ENCODE data around the gene CHPF.

Gene CHPF

DNA sequence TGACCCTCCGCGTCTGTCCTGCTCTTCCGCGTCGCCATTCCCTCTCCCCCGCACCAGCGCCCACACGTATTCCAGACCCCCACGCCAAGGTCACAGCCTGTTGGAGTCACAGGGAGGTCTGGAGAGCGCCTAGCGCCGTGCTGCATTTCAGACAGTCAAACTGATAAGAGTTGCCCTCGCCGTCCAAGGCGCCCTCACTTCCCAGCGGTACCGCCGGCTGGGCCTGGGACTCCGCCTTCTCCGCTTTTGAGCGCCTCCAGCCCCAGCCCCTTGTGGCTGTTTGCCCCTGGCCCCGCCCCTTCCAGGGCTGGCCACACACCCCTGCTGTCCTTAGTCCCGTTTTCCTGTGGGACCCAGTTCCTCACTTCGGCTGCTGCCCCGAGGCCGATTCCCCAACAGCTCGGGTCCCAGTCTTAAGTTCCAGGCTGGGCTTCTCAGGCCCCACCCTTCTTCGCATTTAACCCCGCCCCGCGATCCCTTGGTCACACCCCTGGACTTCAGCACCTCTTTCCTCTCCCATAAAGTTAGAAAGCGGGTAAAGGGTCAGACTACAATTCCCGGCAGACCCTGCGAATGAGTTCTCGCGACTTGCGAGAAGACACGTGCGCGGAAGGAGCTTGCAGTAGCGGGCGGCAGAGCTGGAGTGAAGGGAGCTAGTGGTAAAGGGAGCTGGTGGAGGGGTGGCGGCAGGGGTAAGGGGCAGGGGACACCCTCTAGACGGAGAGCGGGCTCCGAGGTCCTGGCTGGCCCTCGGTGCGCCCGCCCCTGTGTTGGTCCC lies 45.1 kb downstream of the CHPF start, which contains the start of gene GMPPA (continued):
- TF ChIP-seq ZNF707 (tag by site-specific recombination; IDR thresholded peaks at IDR 0.05) (no peak), MZF1 (tag by site-specific recombination; IDR thresholded peaks at IDR 0.05; ENCODE audit: borderline replicate concordance) (no peak), ZNF843 (tag by site-specific recombination; IDR thresholded peaks at IDR 0.05) (no peak), SP7 (tag by site-specific recombination; IDR thresholded peaks at IDR 0.05) (0 out of 2 replicates have a peak, but pooled peaks have one; percentile 13), ZNF560 (tag by site-specific recombination; IDR thresholded peaks at IDR 0.05; ENCODE audit: borderline replicate concordance) (no peak), ZFP69B (tag by site-specific recombination; IDR thresholded peaks at IDR 0.05) (peak; percentile 94), GLIS2 (tag by site-specific recombination; IDR thresholded peaks at IDR 0.05) (peak; percentile 43), ZNF266 (tag by site-specific recombination; IDR thresholded peaks at IDR 0.05; ENCODE audit: low read depth) (no peak), ZNF777 (tag by site-specific recombination; IDR thresholded peaks at IDR 0.05; ENCODE audit: borderline replicate concordance) (no peak), ZNF776 (tag by site-specific recombination; IDR thresholded peaks at IDR 0.05; ENCODE audit: borderline replicate concordance) (no peak), ZNF341 (tag by site-specific recombination; IDR thresholded peaks at IDR 0.05; ENCODE audit: low read depth) (peak; percentile 70), EGR2 (tag by site-specific recombination; IDR thresholded peaks at IDR 0.05; ENCODE audit: low read depth) (peak; percentile 78), HOXC10 (CRISPR knock-in tag; IDR thresholded peaks at IDR 0.05) (no peak), ZNF24 (tag by site-specific recombination; IDR thresholded peaks at IDR 0.05) (0 out of 2 replicates have a peak, but pooled peaks have one; percentile 11), ZNF610 (tag by site-specific recombination; IDR thresholded peaks at IDR 0.05; ENCODE audit: borderline replicate concordance) (no peak), ZNF239 (tag by site-specific recombination; IDR thresholded peaks at IDR 0.05) (no peak), ZXDB (tag by site-specific recombination; IDR thresholded peaks at IDR 0.05) (peak; percentile 81), ZNF175 (tag by site-specific recombination; IDR thresholded peaks at IDR 0.05) (no peak), ZBTB17 (tag by site-specific recombination; IDR thresholded peaks at IDR 0.05) (peak; percentile 73), ZNF677 (tag by site-specific recombination; IDR thresholded peaks at IDR 0.05) (no peak), ZNF335 (tag by site-specific recombination; conservative IDR thresholded peaks at IDR 0.05) (peak; percentile 42), ZBTB8A (tag by site-specific recombination; IDR thresholded peaks at IDR 0.05) (peak; percentile 88)
- TF ChIP-seq, protein P1, sequence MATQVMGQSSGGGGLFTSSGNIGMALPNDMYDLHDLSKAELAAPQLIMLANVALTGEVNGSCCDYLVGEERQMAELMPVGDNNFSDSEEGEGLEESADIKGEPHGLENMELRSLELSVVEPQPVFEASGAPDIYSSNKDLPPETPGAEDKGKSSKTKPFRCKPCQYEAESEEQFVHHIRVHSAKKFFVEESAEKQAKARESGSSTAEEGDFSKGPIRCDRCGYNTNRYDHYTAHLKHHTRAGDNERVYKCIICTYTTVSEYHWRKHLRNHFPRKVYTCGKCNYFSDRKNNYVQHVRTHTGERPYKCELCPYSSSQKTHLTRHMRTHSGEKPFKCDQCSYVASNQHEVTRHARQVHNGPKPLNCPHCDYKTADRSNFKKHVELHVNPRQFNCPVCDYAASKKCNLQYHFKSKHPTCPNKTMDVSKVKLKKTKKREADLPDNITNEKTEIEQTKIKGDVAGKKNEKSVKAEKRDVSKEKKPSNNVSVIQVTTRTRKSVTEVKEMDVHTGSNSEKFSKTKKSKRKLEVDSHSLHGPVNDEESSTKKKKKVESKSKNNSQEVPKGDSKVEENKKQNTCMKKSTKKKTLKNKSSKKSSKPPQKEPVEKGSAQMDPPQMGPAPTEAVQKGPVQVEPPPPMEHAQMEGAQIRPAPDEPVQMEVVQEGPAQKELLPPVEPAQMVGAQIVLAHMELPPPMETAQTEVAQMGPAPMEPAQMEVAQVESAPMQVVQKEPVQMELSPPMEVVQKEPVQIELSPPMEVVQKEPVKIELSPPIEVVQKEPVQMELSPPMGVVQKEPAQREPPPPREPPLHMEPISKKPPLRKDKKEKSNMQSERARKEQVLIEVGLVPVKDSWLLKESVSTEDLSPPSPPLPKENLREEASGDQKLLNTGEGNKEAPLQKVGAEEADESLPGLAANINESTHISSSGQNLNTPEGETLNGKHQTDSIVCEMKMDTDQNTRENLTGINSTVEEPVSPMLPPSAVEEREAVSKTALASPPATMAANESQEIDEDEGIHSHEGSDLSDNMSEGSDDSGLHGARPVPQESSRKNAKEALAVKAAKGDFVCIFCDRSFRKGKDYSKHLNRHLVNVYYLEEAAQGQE (tag by site-specific recombination; IDR thresholded peaks at IDR 0.05): peak; percentile 37; the same call in 1 of the 2 replicates
- TF ChIP-seq, protein P2, sequence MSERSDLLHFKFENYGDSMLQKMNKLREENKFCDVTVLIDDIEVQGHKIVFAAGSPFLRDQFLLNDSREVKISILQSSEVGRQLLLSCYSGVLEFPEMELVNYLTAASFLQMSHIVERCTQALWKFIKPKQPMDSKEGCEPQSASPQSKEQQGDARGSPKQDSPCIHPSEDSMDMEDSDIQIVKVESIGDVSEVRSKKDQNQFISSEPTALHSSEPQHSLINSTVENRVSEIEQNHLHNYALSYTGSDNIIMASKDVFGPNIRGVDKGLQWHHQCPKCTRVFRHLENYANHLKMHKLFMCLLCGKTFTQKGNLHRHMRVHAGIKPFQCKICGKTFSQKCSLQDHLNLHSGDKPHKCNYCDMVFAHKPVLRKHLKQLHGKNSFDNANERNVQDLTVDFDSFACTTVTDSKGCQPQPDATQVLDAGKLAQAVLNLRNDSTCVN (tag by site-specific recombination; optimal IDR thresholded peaks at IDR 0.05): no peak
- TF ChIP-seq, protein P3, sequence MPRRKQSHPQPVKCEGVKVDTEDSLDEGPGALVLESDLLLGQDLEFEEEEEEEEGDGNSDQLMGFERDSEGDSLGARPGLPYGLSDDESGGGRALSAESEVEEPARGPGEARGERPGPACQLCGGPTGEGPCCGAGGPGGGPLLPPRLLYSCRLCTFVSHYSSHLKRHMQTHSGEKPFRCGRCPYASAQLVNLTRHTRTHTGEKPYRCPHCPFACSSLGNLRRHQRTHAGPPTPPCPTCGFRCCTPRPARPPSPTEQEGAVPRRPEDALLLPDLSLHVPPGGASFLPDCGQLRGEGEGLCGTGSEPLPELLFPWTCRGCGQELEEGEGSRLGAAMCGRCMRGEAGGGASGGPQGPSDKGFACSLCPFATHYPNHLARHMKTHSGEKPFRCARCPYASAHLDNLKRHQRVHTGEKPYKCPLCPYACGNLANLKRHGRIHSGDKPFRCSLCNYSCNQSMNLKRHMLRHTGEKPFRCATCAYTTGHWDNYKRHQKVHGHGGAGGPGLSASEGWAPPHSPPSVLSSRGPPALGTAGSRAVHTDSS (tag by site-specific recombination; IDR thresholded peaks at IDR 0.05): no peak
- TF ChIP-seq, protein P4, sequence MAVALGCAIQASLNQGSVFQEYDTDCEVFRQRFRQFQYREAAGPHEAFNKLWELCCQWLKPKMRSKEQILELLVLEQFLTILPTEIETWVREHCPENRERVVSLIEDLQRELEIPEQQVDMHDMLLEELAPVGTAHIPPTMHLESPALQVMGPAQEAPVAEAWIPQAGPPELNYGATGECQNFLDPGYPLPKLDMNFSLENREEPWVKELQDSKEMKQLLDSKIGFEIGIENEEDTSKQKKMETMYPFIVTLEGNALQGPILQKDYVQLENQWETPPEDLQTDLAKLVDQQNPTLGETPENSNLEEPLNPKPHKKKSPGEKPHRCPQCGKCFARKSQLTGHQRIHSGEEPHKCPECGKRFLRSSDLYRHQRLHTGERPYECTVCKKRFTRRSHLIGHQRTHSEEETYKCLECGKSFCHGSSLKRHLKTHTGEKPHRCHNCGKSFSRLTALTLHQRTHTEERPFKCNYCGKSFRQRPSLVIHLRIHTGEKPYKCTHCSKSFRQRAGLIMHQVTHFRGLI (tag by site-specific recombination; IDR thresholded peaks at IDR 0.05): peak; percentile 57; the same call in 1 of the 2 replicates
- TF ChIP-seq, protein P5, sequence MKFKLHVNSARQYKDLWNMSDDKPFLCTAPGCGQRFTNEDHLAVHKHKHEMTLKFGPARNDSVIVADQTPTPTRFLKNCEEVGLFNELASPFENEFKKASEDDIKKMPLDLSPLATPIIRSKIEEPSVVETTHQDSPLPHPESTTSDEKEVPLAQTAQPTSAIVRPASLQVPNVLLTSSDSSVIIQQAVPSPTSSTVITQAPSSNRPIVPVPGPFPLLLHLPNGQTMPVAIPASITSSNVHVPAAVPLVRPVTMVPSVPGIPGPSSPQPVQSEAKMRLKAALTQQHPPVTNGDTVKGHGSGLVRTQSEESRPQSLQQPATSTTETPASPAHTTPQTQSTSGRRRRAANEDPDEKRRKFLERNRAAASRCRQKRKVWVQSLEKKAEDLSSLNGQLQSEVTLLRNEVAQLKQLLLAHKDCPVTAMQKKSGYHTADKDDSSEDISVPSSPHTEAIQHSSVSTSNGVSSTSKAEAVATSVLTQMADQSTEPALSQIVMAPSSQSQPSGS (tag by site-specific recombination; IDR thresholded peaks at IDR 0.05; ENCODE audit: low read depth): no peak
- TF ChIP-seq, protein P6, sequence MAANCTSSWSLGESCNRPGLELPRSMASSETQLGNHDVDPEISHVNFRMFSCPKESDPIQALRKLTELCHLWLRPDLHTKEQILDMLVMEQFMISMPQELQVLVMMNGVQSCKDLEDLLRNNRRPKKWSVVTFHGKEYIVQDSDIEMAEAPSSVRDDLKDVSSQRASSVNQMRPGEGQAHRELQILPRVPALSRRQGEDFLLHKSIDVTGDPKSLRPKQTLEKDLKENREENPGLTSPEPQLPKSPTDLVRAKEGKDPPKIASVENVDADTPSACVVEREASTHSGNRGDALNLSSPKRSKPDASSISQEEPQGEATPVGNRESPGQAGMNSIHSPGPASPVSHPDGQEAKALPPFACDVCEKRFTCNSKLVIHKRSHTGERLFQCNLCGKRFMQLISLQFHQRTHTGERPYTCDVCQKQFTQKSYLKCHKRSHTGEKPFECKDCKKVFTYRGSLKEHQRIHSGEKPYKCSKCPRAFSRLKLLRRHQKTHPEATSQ (tag by site-specific recombination; IDR thresholded peaks at IDR 0.05): no peak

Data from HEK293 (cell line).